ENCODE results near the gene NEDD4L.
"Not testable (repeated sequence)": the region's sequence is repeated elsewhere in the genome, so short reads cannot be mapped to it uniquely, and the experiment has no call there.

The NEDD4L gene

DNA sequence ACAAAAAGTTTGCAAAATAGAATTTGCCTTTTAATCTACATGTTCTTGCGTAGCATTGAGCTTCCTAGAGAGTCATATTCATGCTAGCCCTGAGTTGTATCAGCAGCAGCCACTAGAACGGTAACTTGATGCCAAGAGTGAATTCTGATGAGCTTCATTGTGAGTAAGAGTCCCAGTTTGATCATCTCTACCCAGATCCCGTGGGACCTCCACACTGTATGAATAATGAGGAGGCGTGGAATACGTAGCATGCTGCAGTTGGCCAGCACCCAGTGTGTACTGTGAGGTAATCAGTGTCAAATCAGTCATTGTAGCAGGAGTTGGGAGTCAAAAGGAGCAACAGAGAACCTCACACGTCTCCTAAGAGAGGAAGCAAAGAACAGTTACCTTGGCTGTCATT is 197.9 kb downstream of the NEDD4L start:
- no peak for DNase-seq (ENCODE audit: low spot score)

DNA sequence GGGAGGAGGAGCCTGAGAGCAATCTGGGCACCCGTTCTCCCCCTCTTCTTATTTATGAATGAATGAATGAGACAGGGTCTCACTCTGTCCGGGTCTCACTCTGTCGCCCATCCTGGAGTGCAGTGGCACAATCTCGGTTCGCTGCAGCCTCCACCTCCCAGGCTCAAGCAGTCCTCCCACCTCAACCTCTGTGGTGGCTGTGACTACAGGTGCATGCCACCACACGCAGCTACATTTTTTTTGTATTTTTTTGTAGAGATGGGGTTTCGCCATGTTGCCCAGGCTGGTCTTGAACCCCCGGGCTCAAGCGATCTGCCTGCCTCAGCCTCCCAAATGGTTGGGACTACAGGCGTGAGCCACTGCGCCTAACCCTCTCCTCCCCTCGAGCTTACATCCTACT is 198.4 kb downstream of the NEDD4L start:
- no peak for DNase-seq (ENCODE audit: low spot score)

DNA sequence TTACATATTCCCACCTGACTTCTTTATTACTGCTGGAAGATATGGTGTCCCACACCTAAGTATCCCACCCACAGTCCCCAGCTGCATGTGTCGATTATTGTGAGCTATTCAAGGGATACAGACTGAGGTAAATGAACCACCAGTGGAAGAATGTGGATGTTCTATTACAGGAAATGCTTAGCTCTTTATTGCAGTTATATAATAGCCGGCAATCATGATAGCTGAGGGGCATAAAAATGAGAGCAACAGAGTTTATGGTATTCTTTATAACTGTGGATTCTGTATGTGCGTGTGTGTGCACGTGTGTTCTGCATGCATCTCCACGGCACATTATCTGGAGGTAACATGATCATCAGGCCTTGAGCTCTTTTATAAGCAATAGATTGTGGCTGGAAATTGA is 198.9 kb downstream of the NEDD4L start:
- no peak for DNase-seq (ENCODE audit: low spot score)

DNA sequence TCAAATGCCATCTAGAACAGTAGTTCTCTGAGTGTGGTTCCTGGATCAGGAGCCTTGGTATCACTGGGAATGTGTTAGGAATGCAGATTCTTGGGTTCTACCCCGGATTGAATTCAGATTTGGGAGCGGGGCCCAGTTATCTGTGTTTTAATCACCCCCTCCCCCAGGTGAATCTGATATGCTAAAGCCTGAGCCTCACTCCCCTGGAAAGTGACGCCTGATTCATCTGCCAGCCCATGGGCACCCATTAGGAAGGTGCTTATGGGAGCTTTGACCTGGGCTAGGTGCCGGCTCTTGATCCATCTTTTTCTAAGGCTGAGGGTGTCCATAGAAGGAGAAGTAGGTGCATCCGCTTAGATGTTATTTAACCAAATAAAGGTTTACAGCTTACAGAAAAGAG is 199.4 kb downstream of the NEDD4L start:
- DNase-seq (ENCODE audit: low spot score): no peak

DNA sequence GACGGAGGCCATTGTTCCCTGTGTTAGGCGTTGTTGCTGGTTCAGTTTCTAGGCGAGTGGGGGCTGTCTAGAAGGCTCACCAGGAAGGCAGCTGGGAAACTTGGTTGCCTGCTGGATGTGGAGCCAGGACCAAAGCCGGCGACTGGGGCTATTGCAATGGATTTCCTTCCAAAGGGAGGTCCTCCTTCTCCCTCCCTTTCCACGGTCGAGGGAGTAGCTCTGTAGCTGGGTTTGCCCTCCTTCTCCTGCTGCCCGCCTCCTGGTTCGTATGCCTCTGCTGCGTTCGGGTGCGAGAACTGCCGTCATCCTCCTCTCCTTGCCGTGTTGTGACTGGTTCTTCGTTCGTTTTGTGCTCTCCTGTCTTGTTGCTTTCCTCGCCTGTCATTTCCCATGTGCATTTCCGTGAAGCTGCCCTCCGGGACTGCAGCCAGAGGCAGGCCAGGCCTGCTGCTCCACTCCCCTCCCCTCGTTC is 203.4 kb downstream of the NEDD4L start:
- DNase-seq (ENCODE audit: low spot score): no peak

DNA sequence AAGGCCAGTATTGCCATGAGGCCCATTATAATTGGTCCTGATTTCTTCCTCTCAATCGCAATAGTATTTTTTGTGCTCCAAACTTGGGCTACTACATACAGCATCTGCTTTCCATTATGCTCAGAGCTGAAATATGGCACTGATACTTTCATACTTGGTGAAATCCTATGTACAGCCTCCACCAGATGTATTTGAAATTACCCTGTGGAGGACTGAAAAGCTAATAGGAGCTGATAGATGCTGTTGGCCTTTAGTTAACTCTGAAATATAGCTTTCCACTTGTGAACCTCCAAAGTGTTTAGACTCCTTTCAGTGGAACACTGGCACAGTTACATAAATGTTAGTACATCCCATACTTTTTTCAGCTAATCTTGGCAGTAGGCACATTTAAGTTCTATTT is 205.7 kb downstream of the NEDD4L start:
- no peak for DNase-seq (ENCODE audit: low spot score)

DNA sequence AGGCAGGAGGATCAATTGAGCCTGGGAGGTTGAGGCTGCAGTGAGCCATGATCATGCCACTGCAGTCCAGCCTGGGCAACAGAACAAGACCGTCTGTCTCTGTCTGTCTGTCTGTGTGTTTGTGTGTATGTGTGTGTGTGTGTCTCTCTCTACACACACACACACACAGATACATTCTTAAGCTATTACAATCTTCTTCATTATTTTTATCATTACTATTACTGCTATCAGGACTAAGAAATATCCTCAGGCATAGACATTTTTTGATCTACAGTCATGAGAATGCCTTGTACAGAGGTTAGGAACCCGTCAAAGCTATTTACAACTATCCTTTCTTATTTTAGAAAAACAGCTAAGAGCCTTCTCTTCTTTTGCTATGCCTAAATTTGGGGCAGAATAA is 207.4 kb downstream of the NEDD4L start:
- DNase-seq (ENCODE audit: low spot score): no peak

DNA sequence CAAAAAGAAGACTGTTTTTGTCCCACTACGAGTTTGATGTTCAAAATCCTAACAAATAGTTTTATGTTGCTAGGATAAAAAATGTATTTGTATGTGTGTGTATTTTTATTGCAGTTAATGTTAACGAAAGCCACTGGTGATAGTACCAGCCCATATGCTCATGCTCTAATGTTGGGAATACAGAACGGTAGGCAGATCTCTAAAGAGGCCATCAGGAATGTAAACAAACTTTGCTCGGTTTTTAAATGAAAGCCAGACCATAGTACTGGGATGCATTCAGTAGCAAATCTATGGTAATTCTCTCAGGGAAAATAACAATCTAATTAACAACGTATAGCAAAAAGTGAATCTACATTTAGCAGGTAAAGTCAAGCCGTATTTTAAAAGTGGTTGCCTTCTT is 208.1 kb downstream of the NEDD4L start:
- no peak for DNase-seq (ENCODE audit: low spot score)

DNA sequence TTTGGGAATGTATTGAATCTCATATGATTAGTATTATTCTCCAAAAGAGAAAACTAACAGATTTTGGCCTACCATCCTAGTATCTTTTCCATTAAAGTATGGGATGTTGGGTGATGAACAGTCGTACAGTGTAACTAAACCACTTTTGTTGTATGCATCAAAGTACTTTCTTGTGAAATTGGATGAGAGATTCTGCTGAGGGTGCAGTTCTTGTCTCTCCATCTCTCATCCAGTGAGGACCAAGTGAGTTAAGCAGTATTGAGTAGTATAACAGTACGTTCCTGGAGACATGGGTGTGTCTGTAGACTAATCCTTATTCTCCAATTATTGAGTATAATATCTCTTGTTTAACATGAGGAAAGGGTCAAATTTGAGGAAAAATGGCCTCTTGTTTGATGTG is 209.3 kb downstream of the NEDD4L start:
- no peak for DNase-seq (ENCODE audit: low spot score)

DNA sequence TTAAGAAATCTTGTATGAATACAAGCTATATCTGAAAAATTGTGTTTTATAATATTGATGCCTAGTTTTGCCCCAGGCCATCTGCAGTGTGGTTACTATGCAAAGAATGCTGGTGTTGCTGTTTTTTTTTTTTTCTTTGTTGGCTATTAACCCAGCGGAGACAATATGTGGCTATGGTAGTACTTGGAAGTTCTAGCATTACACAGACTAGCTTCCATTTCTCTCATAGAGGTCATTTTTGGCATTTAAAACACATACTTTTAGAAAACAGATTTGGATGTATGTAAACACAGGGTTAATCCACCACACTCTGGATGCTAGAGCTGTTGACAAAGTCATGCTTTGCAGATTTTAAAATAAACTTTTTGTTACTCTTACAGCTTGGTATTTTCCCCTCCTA is 209.8 kb downstream of the NEDD4L start:
- DNase-seq (ENCODE audit: low spot score): no peak

DNA sequence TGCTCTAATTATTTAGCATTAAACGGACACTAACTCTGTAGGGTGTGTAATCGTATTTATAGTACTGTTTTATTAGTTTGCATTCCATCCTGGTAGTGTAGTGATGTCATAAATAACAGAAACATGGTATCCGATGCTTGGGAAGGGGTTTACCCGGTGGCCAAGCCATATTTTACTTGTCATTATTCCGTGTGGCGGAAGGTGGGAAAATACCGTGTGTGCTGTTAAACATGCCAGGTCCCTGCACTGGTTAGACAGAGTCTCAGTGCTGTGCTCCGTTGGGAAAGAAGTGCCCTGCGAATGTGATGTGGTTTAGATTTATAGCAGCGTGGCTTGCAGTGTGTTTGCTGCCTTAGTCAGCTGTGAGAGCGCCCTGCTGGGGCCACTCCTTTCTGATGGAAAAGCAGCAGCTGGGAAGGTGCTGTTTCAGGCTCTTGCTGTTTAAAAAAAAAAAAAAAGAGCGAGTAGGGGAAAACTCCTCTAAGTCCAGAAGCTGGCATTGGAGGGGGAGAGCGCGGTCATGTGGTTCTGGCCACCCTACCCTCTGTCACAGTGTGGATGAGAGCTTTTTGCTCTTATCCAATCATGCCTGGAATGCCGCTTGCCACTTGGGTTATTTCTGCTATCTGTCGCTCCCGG is 211.0 kb downstream of the NEDD4L start:
- DNase-seq (ENCODE audit: low spot score): no peak

DNA sequence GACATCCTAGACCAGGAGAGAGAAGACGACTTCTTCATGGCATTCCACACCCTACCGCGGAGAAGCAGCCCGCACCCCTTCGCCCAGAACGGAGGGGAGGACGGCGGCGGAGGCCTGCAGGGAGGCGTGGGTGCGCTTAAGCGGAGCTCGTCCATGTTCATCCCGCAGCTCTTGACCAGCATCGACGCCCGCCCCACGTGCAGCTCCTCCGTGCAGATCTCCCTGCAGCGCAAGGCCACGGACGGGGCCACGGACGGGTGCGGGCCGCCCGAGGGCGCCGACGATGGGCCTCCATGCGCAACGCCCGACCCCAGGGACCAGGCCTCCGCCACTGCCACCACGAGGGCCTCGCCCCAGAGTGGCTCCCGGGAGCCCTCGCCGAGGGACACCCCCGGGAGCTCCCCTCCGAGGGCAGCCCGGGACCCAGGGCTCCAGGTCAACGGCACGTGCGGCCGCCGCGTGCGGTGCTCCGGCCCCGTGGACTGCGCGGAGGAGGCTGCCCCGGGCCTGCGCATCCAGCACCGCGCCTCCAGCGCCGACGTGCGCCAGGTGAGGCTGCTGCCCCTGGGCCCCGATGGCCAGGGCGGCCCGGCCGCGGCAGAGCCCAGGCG is 211.8 kb downstream of the NEDD4L start:
- DNase-seq (ENCODE audit: low spot score): no peak

DNA sequence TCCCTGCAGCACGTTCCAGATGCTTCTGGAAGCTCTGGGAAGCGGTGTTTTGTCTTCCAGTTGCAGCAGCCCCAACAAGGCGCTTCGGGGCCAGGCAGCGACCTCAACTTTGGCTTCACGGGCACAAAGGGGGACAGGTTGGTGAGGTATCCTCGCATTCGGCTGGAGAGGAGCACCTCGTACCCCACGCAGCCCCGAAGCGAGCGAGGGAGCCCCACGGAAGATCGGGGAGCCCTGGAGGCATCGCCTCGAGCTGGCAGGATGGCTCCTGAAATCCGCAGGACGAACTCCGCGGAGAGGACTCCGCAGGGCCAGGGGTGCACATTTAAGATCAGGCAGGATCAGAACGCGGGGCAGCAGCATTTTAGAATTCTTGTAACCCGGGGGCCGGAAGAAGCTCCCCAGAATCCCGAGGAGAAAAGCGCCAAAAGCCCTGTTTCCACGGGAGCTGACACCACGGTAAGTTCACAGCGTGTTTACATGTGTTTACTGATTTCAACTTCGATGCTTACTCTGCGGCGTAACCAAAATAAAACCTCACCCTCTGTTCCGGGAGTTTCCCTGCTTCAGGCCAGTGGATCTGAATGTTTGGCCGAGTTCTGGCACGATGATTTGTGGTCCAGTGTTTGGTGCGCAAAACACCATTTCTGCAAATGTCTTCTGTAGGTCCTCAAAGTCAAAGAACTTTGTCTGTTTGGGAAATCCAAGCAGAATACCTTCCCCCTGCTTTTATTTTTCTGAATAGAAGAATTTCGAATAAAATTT is 212.5 kb downstream of the NEDD4L start:
- no peak for DNase-seq (ENCODE audit: low spot score)

DNA sequence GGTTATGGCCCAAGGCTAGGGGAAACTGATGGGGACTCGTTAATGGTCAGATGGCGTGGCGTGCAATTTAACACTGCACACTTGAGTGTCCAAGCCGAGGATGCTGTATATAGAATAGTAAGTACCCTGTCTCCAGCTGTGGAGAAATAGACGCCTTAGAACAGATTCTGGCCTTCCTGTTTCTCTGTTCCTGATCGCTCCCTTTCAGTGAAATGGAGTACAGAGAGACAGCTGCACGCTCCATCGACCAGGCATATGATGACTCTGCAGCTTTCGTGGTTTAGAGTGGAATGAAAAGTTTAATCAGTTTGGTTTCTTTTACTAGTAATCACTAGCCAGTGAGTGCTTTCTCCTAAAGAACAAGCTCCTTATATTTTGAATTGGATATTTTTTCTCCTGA is 213.4 kb downstream of the NEDD4L start:
- DNase-seq (ENCODE audit: low spot score): no peak

DNA sequence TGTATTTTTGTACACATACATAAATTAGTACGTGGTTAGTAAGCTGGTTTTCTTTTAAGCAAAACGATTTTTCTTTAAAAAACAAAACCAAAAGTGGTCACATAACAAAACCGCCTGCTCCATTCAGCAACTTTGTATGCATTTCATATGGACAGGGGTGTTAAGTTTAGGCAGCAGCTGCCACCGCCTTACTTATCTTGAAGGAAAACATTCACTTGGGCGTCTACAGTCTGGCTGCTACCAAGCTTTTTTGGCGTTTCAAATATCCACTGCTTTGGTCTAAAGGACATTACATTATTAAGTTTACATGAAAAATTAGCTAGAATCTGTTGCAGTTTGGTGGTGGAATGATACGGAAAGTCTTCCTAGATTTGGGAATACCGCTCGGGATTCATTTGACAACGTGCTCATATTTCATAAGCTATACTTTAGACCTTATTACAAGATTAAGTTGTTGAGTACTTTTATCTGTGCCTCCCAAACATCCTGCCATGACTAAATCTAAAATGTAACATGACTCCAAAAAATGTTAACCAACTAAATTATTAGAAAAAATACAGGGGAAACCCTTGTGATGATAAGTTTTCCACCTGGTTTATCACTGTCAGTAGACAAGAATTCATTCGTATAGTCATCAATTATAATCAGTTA is 214.8 kb downstream of the NEDD4L start:
- no peak for DNase-seq (ENCODE audit: low spot score)

DNA sequence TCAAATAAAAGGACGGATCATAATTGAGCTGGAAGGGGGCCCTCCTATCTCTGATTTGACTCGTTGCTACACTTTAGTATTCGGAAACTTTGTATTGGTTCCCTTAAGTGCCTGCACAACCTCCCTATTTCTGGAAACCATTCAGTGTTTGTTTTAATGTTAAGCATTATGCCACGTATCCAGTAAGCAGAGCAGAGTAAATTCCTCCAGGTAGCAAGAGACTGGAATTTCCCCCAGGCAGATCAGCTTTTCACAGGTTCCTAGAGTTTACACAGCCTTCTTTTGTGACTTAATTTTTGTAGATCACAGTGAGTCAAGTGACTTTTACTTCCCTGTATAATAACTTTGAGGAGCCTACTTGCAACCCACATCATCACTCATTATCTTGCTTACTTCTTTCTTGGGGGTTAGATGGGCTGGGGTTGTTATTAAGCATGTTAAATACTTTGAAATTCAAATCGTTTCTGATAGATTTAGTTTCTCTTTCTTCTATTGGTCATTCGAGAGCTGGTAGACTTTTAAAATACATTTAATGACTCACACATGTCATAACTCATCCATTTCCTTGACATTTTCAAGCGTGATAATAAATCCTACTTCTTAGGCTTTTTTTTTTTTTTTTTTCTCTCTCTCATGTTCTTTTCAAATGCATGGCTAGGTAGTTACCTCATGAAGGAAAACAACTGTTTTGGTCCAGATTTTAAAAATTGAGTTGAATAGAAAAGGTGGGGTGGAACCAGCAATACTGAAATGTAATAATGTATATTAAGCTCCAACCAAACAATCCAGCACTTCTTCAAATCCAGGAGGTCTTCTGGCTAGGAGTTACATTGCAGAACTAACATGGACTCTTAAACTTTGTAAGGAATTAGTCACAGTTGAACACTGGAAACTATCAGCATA is 219.3 kb downstream of the NEDD4L start:
- no peak for DNase-seq (ENCODE audit: low spot score)

DNA sequence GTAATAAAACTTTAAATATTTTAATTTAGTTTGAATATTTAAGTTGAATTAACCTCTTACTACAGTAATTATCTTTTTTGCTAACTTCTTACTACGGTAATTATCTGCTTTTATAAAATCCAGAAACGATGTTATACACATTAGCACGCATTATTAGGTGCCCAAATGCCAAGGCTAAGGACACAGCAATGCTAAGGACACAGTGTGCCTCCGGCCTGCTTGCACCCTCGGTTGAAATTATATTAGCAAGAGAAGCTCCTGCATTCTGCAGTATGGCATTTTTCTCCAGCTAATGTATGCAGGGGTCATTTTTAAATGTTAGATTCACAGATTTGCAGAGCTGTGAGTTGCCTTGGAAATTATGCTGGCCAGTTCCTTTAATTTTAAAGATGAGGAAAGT is 220.0 kb downstream of the NEDD4L start:
- DNase-seq (ENCODE audit: low spot score): no peak

DNA sequence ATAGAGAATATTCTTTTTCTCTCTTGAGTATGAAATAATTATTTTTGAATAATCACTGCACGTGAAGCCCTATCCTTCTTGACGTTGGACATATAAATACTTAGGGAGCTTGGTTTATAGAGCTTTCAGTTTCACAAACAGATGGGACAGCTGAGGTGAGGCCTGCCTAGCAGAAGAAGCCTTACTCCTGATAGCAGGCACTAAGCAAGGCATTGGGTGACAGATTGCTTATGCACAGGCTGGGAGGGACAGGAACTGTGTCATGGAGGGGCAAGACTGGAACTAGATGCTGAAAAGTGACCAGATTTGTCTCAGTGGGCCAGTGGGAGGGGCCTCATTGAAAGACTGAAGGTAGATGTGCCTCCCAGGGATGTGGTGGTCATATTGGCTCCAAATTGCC is 220.8 kb downstream of the NEDD4L start:
- no peak for DNase-seq (ENCODE audit: low spot score)

DNA sequence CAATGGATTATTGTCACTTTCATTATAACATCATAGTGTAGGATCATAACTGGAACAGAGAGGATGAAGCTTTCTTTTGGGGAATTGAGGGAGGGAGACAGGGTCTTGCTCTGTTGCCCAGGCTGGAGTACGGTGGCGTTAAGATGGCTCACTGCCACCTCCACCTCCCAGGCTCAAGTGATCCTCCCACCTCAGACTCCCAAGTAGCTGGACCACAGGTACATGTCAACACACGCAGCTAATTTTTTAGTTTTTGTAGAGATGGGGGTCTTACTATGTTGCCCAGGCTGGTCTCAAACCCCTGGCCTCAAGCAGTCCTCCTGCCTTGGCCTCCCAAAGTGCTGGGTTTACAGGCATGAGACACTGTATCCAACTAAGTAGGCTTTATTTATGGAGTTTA is 221.5 kb downstream of the NEDD4L start:
- DNase-seq (ENCODE audit: low spot score): not testable (repeated sequence)

DNA sequence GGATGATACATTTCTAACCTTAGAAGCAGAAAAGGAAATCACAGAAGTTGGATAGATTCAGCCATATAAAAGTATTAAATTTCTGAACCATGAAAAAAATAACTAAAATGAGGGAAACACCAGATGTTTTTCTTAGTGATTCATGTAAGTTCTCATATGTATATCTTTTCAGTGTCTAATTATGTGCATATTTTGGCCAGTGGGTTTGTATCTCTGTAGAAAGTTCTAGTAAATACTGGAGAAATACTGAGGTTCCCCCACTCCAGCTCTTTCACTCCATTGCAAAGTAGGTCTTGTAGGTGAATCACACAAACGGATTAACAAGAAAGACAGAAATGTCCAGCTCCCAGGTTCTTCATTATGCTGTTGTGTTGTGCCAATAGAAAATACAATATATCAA is 222.3 kb downstream of the NEDD4L start:
- DNase-seq (ENCODE audit: low spot score): no peak

DNA sequence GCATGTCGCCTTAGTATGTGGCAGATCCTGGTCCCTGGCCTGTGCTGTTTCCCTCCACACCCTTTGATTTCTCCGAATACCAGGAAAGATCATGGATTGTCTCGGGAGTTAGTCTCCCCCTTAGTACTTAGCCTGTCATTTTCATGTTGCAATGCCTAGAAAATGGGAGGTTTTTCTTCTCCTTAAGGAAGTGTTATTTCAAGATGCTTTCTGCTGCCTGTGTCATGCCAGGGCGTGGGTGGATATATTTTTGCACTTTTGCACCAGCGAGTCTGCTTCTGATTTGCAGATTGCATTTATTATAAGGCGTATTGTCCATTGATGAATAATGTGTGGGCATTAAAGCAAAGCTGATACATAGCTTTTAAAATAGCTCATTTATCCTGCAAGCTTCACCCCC is 223.5 kb downstream of the NEDD4L start:
- no peak for DNase-seq (ENCODE audit: low spot score)

DNA sequence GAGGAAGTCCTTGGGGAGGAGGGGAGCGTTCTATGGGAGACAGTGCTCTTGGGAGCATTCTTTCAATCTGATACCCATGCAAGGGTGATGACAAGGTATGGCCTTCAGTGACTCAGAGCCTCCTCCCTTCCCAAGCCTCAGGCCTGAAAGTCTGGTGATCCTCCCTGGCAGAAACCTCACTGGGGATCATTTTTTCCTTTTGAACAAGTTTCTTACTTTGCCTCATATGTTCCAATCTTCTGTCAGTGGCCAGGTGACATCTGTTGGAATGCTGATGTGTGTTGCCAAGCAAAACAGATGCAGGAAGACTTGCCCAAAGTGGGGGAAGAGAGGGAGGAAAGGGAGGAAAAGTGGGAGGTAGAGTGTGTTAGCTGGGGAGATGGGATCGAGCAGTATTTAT is 224.8 kb downstream of the NEDD4L start:
- DNase-seq (ENCODE audit: low spot score): no peak

All from activated CD4-positive, alpha-beta T cell treated with anti-CD3 and anti-CD28 coated beads, Interleukin-2, Interleukin-4, amounts not matched to agents 100 ng/mL and 50 ng/mL, durations not matched to agents 16 hours and 8 hours (primary cell).